Measurements from ENCODE around the gene DLG4.

Gene DLG4

GRCh38 chr17:7215136-7215638 is 4.4 kb downstream of the DLG4 start (continued):
- TF ChIP-seq IKZF3 (tag by site-specific recombination; IDR thresholded peaks at IDR 0.05) (peak; percentile 7; the same call in 1 of the 2 replicates), ZSCAN5A (tag by site-specific recombination; IDR thresholded peaks at IDR 0.05) (no peak), ZNF544 (tag by site-specific recombination; IDR thresholded peaks at IDR 0.05) (no peak), ZNF521 (tag by site-specific recombination; IDR thresholded peaks at IDR 0.05) (no peak), ZNF169 (tag by site-specific recombination; IDR thresholded peaks at IDR 0.05) (no peak), GLIS2 (tag by site-specific recombination; IDR thresholded peaks at IDR 0.05) (no peak), ZNF19 (tag by site-specific recombination; IDR thresholded peaks at IDR 0.05; ENCODE audit: low read depth) (no peak), PBX3 (CRISPR knock-in tag; IDR thresholded peaks at IDR 0.05) (0 out of 2 replicates have a peak, but pooled peaks have one; percentile 23), ZBTB44 (tag by site-specific recombination; IDR thresholded peaks at IDR 0.05) (no peak), CTCF (tag by site-specific recombination; IDR thresholded peaks at IDR 0.05) (no peak), ZFHX2 (tag by site-specific recombination; conservative IDR thresholded peaks at IDR 0.05) (peak; percentile 38), REPIN1 (tag by site-specific recombination; IDR thresholded peaks at IDR 0.05; ENCODE audit: low read depth) (no peak), KLF10 (tag by site-specific recombination; IDR thresholded peaks at IDR 0.05) (no peak)

GRCh38 chr17:7214300-7215135 is 5.1 kb downstream of the DLG4 start:
- H3K27ac ChIP-seq (ENCODE audit: extremely low read depth, low read depth, low read length), result no peak overlapping the region
- no peaks in the 10 kb centered on the region for H3K36me3 ChIP-seq (ENCODE audit: control insufficient read depth in 2 of 2, insufficient read depth in 1 of 2, low read length in 2 of 2)
- peaks cover 11% of the 10 kb centered on the region for H3K4me1 ChIP-seq (ENCODE audit: control insufficient read depth, insufficient read depth, low read length)
- POLR2A ChIA-PET, result interaction anchor here (0.6 to 2.7 kb wide), 11 partner anchors 9 to 698 kb away, joined by 3 to 10 read pairs (median 4); partner anchors contain the start of genes DVL2, NAA38, PHF23 and SLC16A13
- H3K4me3 ChIP-seq (ENCODE audit: low read depth, low read length), result peak overlapping the region; percentile 36
- CTCF ChIA-PET, result interaction anchor here (0.5 to 2.3 kb wide), 11 partner anchors 8 to 597 kb away, joined by 3 to 12 read pairs (median 5); no protein-coding TSS in a partner anchor
- no peaks in the 10 kb centered on the region for H3K9me3 ChIP-seq (ENCODE audit: control insufficient read depth, insufficient read depth, low read depth, low read length)
- TF ChIP-seq ZNF114 (tag by site-specific recombination; IDR thresholded peaks at IDR 0.05), result no peak
- no peak for TF ChIP-seq ZNF529 (tag by site-specific recombination; IDR thresholded peaks at IDR 0.05; ENCODE audit: insufficient replicate concordance)
- peak; percentile 16; the same call in 1 of the 2 replicates for TF ChIP-seq ZNF654 (tag by site-specific recombination; IDR thresholded peaks at IDR 0.05; ENCODE audit: low read depth)
- no peak for TF ChIP-seq ZNF174 (tag by site-specific recombination; IDR thresholded peaks at IDR 0.05)
- no peak; the same call in 1 of the 2 replicates for TF ChIP-seq ZSCAN23 (tag by site-specific recombination; IDR thresholded peaks at IDR 0.05)
- 0 out of 2 replicates have a peak, but pooled peaks have one; percentile 49 for TF ChIP-seq ZFP69B (tag by site-specific recombination; IDR thresholded peaks at IDR 0.05)
- TF ChIP-seq SP7 (tag by site-specific recombination; IDR thresholded peaks at IDR 0.05), result peak; percentile 79
- no peak for TF ChIP-seq ZNF510 (tag by site-specific recombination; IDR thresholded peaks at IDR 0.05; ENCODE audit: insufficient replicate concordance)
- no peak for TF ChIP-seq ZNF677 (tag by site-specific recombination; IDR thresholded peaks at IDR 0.05)
- TF ChIP-seq ZNF48 (tag by site-specific recombination; IDR thresholded peaks at IDR 0.05), result no peak
- 0 out of 2 replicates have a peak, but pooled peaks have one; percentile 76 for TF ChIP-seq KLF8 (tag by site-specific recombination; IDR thresholded peaks at IDR 0.05)
- peak; percentile 86 for TF ChIP-seq GLIS1 (tag by site-specific recombination; IDR thresholded peaks at IDR 0.05)
- no peak for TF ChIP-seq ZBTB1 (tag by site-specific recombination; IDR thresholded peaks at IDR 0.05)
- TF ChIP-seq ZNF768 (tag by site-specific recombination; IDR thresholded peaks at IDR 0.05), result no peak
- TF ChIP-seq ZNF274 (IDR thresholded peaks at IDR 0.05; ENCODE audit: low read length), result no peak
- no peak for TF ChIP-seq ZNF274 (tag by site-specific recombination; IDR thresholded peaks at IDR 0.05; ENCODE audit: borderline replicate concordance)
- TF ChIP-seq GLIS2 (tag by site-specific recombination; IDR thresholded peaks at IDR 0.05), result peak; percentile 97
- TF ChIP-seq ZNF354C (tag by site-specific recombination; IDR thresholded peaks at IDR 0.05; ENCODE audit: borderline replicate concordance, low read depth), result no peak
- TF ChIP-seq ZNF423 (tag by site-specific recombination; IDR thresholded peaks at IDR 0.05), result no peak

Measured in HEK293 (cell line).